Measurements from ENCODE around the gene OR1A2.
"Not testable (repeated sequence)": the region's sequence is repeated elsewhere in the genome, so short reads cannot be mapped to it uniquely, and the experiment has no call there.

The OR1A2 gene, protein sequence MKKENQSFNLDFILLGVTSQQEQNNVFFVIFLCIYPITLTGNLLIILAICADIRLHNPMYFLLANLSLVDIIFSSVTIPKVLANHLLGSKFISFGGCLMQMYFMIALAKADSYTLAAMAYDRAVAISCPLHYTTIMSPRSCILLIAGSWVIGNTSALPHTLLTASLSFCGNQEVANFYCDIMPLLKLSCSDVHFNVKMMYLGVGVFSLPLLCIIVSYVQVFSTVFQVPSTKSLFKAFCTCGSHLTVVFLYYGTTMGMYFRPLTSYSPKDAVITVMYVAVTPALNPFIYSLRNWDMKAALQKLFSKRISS

DNA sequence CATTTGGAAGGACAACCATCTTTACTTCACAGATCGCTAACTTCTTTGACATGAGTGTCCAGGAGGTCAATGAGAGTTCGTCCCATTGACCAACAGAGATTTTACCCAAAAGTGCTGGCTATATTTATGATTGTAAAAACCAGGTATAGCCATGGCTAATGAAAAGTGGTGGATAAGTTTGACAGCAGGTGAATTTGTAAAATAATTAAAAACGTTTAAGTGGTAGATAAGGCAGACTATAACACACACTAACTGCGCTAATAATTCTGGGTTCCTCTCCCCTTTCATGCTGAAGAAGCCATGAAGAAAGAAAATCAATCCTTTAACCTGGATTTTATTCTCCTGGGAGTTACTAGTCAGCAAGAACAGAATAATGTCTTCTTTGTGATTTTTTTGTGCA lies at the start of gene OR1A2:
Gene OR1A2, plus strand, starts transcription at position 301 of the 400 bp plus-strand sequence. Its CDS starts 0 bp downstream, at position 301.
- no peak for DNase-seq

DNA sequence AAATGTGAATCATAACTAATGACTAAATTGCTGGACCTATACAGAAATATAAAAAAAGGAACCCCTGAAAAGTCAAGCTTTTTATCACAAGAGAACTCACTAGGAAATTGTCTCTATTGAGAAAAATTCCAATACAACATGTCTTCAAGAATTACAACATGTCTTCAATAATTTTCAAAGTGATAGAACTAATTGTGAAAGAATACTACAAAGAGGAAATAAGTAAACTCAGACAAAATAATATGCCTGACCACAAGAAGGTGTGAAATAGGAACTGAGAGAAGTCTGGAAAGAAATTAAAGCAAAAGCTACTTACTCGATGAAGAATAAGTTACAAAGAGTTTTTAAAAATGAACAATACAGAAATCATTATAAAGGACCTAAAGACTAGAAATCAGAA lies 40.1 kb upstream of the OR1A2 start:
- no peak for DNase-seq

DNA sequence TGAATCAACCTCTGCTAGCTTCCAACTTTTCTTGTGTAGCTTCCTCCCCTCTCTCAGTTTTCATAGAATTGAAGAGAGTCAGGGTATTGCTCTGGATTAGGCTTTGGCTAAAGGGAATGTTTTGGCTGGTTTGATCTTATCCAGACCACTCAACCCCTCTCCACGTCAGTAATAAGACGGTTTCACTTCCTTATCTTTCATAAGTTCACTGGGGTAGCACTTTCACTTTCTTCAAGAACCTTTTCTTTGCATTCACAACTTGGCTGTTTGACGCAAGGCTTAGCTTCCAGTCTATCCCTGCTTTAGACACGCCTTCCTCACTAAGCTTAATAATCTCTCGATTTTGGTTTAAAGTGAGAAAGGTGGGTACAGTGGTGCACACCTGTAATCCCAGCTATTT lies 29.7 kb upstream of the OR1A2 start:
- DNase-seq: no peak

GRCh38 chr17:3189961-3190360 lies 7.4 kb upstream of the OR1A2 start:
- no peak for DNase-seq

DNA sequence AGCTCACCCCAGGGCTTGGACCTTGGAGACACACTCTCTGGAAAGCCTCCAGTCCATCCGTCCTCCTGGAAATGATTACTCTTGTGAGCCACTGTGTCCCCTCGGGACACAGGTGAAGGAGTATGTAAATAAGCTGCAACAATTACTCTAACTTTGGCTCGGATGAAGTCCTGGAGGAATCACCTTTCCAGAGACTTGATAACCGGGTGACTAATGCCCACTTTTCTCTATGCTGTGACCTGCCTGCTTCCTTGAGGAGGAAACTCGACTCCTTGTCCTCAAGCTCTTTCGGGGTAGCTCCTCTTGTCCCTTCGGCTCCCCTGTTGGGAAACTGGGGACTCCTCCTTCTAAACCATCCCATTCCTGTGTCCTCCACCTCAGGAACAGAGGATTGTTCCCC lies 10.0 kb downstream of the OR1A2 start, which contains the start of gene OR1A1:
Gene OR1A1, plus strand, starts transcription at position 301 of the 400 bp plus-strand sequence. CDS start 7,954 bp downstream, outside the sequence.
- DNase-seq: no peak

GRCh38 chr17:3208484-3208883 lies 11.2 kb downstream of the OR1A2 start:
- no peak for DNase-seq

GRCh38 chr17:3213001-3213400 lies 15.7 kb downstream of the OR1A2 start:
- DNase-seq: no peak

DNA sequence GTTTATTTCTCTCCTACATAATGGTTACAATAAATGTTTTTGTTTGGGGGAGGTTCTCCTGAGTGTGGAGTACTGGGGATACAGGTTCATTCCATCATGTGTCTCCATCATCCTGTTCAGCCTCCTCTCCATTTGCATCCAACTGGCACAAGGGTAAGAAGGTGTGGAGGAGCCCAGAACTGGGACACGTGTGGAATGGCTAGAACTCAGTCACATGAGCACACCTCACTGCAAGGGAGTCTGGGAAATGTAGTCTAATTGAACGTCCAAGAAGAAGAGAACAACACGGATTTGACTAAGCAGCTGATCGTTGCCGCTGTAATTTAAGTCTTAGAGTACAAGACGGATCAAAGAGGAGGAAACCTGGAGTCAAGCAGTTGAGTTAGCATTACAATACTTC lies 16.3 kb downstream of the OR1A2 start:
- DNase-seq: no peak

DNA sequence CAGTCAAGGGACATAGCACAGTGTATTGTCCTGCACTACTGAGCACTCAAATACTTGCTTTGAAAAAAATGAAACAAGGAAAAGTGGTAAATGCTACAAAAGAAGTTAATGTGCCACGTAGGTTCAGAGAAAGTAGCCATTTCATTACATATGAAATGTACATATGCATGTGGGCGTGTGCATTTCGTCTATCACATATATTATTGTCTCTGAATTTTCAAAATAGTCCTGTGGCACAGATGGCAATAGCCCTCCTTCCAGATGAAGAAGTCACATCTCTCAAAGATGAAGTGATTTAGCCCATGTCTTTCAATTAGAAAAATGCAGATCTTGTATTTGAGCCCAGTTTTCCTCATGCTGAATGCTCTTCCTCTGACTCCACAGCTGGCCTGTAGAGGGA lies 22.7 kb downstream of the OR1A2 start:
- DNase-seq: not testable (repeated sequence)

DNA sequence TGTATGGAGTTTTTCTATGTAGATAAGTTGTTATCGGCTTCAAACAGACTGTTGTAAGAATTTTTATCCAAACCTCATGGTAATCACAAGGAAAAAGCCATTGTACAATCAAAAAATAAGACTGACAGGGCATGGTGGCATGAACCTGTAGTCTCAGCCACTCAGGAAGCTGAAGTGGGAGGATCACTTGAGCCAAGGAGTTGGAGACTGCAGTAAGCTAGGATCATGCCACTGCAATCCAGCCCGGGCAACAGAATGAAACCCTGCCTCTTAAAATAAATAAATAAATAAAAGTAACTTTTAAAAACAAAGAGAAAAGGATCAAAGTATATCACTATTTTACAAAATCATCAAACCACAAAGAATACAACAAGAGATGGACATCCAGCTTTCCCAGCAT lies 24.5 kb downstream of the OR1A2 start:
- no peak for DNase-seq

DNA sequence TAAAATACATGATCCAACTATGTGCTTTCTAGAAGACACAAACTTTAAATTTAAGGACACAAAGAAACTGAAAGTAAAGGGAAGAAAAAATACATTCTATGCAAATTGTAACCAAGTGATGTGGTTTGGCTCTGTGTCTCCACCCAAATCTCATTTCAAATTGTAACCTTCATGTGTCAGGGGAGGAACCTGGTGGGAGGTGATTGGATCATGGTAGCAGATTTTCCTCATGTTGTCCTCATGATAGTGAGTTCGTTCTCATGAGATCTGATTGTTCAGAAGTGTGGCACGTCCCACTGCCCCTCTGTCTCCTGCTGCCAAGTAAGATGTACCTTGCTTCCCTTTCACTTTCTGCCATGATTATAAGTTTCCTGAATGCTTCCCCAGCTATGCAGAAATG lies 25.2 kb downstream of the OR1A2 start:
- DNase-seq: no peak

DNA sequence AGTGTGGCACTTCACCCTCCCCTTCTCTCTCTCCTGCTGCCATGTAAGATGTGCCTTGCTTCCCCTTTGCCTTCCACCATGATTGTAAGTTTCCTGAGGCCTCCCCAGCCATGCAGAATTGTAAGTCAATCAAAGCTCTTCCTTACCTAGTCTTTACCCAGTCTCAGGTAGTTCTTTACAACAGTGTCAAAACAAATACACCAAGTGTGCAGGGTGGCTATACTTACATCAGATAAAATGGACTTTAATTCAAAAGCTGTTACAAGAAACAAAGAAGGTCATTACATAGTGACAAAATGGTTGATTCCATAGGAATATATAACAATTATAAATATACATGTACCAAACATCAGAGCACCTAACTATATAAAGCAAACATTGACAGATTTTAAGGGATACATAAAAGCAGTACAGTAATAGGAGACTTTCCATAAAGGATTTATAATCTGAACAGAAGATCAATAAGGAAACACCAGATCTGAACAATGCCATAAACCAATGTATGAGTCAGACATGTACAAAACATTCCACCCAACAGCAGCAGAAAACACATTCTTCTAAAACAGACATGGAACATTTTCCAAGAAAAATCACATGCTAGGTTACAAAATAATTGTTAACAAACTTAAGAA lies 27.5 kb downstream of the OR1A2 start:
- DNase-seq: not testable (repeated sequence)

- DNase-seq: not testable (repeated sequence)
Observed at GRCh38 chr17:3232300-3232699, 35.0 kb downstream of the OR1A2 start.

DNA sequence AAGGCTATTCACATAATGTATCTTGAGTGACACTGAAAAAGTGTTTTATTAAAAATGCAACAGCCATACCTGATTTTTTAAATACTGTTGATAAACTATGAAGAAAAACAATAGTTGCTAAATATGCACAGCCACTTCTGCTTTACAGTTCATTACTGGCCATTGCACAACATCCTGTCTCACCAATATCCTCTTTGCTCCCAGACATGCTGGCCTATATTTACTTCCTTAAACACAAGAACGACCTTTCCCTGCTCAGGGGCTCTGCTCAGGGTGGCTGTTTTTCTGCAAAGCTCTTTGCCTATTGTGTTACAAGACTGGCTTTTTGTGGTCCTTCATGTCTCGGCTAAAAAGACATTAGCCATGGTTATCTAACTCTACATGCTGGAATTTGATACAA lies 41.4 kb downstream of the OR1A2 start:
- not testable (repeated sequence) for DNase-seq

- DNase-seq: not testable (repeated sequence)
Observed at GRCh38 chr17:3241044-3241443, 43.7 kb downstream of the OR1A2 start.

- not testable (repeated sequence) for DNase-seq
Observed at GRCh38 chr17:3244841-3245240, 47.5 kb downstream of the OR1A2 start.
